ENCODE results near the gene DEFB128. TPM values are rescaled to one million over a fixed set of nuclear protein-coding genes. Genes with fewer than 3 reads are reported as not detected.

DEFB128 gene
- polyA plus RNA-seq, 3 donors, result not detected

DNA sequence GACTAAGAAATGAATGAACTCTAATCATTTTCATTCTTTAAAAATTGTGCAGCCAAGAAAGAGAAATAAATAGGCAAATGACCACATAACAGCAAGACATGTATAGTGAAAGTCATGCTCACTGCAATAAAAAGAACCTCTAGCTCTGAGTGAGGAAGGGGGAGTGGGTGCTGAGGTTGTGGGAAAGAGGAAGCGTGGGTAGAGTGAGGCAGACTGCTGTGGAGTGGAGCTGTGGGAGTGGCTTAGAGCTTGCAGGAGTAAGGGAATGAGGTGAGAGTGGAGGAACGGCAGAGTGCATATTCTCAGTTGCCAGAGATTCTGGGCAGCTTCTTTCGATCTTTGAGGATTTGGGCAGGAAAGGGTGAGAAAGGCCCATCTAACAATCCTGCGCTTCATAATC lies 48.0 kb upstream of the DEFB128 start:
- peak; percentile 64 to 76 (median 72) for DNase-seq
- H2AFZ ChIP-seq (ENCODE audit: insufficient read depth, low read depth, low read length, poor library complexity, severe bottlenecking), result peak overlapping the region; percentile 43
- H3K9me3 Mint-ChIP-seq, result no peaks in the 10 kb centered on the region
- peaks cover 11 to 20% of the 10 kb centered on the region in 2 donors for H3K4me1 ChIP-seq (ENCODE audit: control insufficient read depth in 1 of 2, insufficient read depth in 2 of 2, low read length in 2 of 2)
- H3K4me3 Mint-ChIP-seq, result peak overlapping the region; percentile 79 to 90
- H3K4me1 Mint-ChIP-seq, result peaks cover 18% of the 10 kb centered on the region
- H3K36me3 ChIP-seq (replicated peaks in 1 of 2; ENCODE audit: control insufficient read depth in 1 of 2, insufficient read depth in 2 of 2, low read length in 2 of 2), result no peaks in the 10 kb centered on the region
- H3K4me3 ChIP-seq (replicated peaks in 1 of 3; ENCODE audit: low read depth in 2 of 3, low read length in 3 of 3), result peak overlapping the region; percentile 46 to 94 (median 73)
- no peaks in the 10 kb centered on the region for H3K79me2 ChIP-seq (ENCODE audit: insufficient read depth, low read length)
- no peaks in the 10 kb centered on the region for H3K27me3 ChIP-seq (ENCODE audit: control insufficient read depth in 2 of 2, insufficient read depth in 2 of 2, low read length in 2 of 2)
- peak overlapping the region; percentile 79 for H3K4me2 ChIP-seq (replicated peaks; ENCODE audit: extremely low read depth, low read length, poor library complexity, severe bottlenecking)
- no peaks in the 10 kb centered on the region for H4K20me1 ChIP-seq (ENCODE audit: insufficient read depth, low read length)
- peak overlapping the region; percentile 87 to 95 (median 92) for H3K27ac Mint-ChIP-seq
- peaks cover 0 to 2% (median 1%) of the 10 kb centered on the region in 3 donors for H3K27me3 Mint-ChIP-seq (ENCODE audit: low read depth in 3 of 3)
- H3K27ac ChIP-seq (ENCODE audit: low read depth in 1 of 2, low read length in 2 of 2), result peak overlapping the region; percentile 48 to 72
- 0% methylated on average over 1 of the region's 4 CpGs for WGBS (ENCODE audit: insufficient coverage)
- no peak for TF ChIP-seq CTCF (IDR thresholded peaks at IDR 0.05)
- no peaks in the 10 kb centered on the region for H3K36me3 Mint-ChIP-seq
- intact Hi-C loops (cut with micrococcal nuclease), result no loop called here
- H3K9me3 ChIP-seq (replicated peaks in 1 of 2; ENCODE audit: control insufficient read depth in 1 of 2, insufficient read depth in 1 of 2, low read length in 2 of 2), result no peaks in the 10 kb centered on the region
- H3K9ac ChIP-seq (ENCODE audit: insufficient read depth, low read length, poor library complexity, severe bottlenecking), result peak overlapping the region; percentile 48

DNA sequence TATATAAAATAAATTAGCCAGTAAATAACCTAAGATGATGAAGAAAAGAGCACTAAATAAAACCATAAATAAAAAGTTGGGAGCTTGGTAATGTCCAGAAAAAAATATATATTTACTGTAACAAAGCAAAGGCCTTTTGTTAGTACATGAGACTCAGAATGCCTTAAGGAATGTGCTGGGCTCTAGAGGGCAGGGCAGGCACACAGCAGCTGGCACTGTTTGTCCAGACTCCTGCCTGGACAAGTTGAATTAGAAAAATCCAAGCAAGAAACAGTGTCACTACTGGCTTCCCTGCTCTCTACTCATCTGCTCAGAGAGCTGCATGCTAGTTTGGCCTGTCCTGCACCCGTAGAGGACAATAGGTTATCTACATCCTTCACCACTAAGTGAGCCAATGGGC lies 46.4 kb upstream of the DEFB128 start:
- TF ChIP-seq CTCF (IDR thresholded peaks at IDR 0.05), result no peak
- peaks cover 18% of the 10 kb centered on the region for H3K4me1 Mint-ChIP-seq
- intact Hi-C loops (cut with micrococcal nuclease), result no loop called here
- Histone ChIP-seq H3K27me3 (ENCODE audit: control insufficient read depth in 2 of 2, insufficient read depth in 2 of 2, low read length in 2 of 2) (no peaks in the 10 kb centered on the region), H3K79me2 (ENCODE audit: insufficient read depth, low read length) (no peaks in the 10 kb centered on the region), H3K27ac (ENCODE audit: low read depth in 1 of 2, low read length in 2 of 2) (no peak overlapping the region), H3K9me3 (replicated peaks in 1 of 2; ENCODE audit: control insufficient read depth in 1 of 2, insufficient read depth in 1 of 2, low read length in 2 of 2) (no peaks in the 10 kb centered on the region), H3K4me2 (replicated peaks; ENCODE audit: extremely low read depth, low read length, poor library complexity, severe bottlenecking) (no peak overlapping the region), H3K9ac (ENCODE audit: insufficient read depth, low read length, poor library complexity, severe bottlenecking) (no peak overlapping the region), H3K4me3 (replicated peaks in 1 of 3; ENCODE audit: low read depth in 2 of 3, low read length in 3 of 3) (no peak overlapping the region), H2AFZ (ENCODE audit: insufficient read depth, low read depth, low read length, poor library complexity, severe bottlenecking) (no peak overlapping the region), H4K20me1 (ENCODE audit: insufficient read depth, low read length) (no peaks in the 10 kb centered on the region), H3K36me3 (replicated peaks in 1 of 2; ENCODE audit: control insufficient read depth in 1 of 2, insufficient read depth in 2 of 2, low read length in 2 of 2) (no peaks in the 10 kb centered on the region), H3K4me1 (ENCODE audit: control insufficient read depth in 1 of 2, insufficient read depth in 2 of 2, low read length in 2 of 2) (peaks cover 11 to 20% of the 10 kb centered on the region in 2 donors)
- no peaks in the 10 kb centered on the region for H3K9me3 Mint-ChIP-seq
- peaks cover 0 to 2% (median 1%) of the 10 kb centered on the region in 3 donors for H3K27me3 Mint-ChIP-seq (ENCODE audit: low read depth in 3 of 3)
- no peak overlapping the region for H3K4me3 Mint-ChIP-seq
- DNase-seq, result no peak
- H3K36me3 Mint-ChIP-seq, result no peaks in the 10 kb centered on the region
- 100% methylated on average over 1 of the region's 1 CpG for WGBS (ENCODE audit: insufficient coverage)
- H3K27ac Mint-ChIP-seq, result no peak overlapping the region

Data from CD14-positive monocyte (primary cell).